Kasumi-1 (cell line): Measurements from ENCODE around the gene SHISAL1.
"Not testable (repeated sequence)": the region's sequence is repeated elsewhere in the genome, so short reads cannot be mapped to it uniquely, and the experiment has no call there.

Source experiments
- DNase-seq, 2 experiments: peaks; one replicate each; lab custom pipeline; 2025; lab: John Stamatoyannopoulos, UW

SHISAL1 gene

DNA sequence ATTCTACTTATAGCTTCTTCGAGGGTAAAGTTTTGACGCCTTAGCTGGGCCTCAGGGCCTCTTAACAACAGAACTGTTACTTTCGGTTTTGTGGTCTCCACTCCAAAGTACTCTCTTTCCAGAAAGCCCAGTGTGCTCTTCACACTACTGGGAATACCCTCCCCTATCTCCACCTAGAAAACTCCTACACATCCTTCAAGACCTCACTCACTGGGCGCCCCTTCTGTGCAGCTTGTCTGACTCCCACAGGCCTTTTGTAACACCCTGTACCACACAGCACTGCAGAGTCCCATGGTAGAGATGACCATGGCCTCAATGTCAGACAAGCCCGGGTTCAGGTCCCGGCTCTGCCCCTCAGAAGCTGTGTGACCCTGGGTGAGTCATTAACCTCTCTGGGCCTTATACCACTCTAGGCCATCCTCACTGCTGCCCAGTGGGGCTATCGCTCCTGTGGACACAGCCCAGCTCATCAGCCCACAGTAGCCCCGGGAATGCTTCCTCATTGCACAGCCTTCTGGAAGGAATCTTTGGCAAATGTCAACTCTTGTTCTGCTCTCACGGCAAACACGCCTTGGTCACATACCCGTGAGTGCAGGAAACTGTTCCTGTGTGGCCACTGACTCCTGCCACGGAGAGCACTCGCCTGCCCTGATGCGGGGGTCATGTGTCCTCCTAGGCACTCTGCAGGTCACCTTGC, 51.4 kb downstream of the SHISAL1 start:
- no peak for DNase-seq

DNA sequence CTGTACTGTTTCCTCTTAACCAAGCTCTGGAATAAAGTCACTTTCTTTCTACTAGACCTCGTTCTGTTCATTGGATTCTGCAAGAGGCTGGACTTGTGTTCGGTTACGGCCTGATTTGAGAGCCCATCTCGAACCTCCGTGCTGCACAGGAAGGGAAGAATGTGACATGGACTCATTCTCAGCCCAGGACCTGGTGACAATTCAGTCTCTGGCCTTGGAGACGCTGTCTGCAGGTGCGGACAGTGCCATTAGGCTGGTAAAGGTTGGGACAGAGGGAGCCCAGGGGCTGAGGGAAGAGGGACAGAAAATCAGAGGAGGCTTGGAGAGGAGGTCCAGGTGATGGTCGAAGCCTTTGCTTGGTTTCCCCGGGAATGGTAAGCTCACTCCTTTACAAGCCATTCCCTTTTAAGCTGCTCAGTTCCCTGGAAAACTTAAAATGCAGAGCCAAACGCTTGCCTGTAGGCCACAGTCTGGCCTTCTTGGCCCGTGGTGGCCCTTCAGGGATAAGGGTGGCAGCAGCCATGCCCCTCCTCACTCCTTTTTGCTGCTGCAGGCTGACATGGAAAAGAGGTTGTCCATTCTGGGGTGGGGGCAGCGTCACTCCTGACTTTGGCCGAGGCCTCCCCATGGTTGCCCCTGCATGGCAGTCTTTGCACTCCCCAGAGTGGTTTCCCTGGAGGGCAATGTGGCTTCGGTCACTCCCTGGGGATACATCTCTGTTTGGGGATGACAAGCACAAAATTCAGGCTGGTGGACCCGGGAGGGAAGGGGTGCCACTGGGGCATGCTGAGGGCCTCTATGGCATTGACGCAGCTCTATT, 52.3 kb downstream of the SHISAL1 start:
- no peak for DNase-seq

DNA sequence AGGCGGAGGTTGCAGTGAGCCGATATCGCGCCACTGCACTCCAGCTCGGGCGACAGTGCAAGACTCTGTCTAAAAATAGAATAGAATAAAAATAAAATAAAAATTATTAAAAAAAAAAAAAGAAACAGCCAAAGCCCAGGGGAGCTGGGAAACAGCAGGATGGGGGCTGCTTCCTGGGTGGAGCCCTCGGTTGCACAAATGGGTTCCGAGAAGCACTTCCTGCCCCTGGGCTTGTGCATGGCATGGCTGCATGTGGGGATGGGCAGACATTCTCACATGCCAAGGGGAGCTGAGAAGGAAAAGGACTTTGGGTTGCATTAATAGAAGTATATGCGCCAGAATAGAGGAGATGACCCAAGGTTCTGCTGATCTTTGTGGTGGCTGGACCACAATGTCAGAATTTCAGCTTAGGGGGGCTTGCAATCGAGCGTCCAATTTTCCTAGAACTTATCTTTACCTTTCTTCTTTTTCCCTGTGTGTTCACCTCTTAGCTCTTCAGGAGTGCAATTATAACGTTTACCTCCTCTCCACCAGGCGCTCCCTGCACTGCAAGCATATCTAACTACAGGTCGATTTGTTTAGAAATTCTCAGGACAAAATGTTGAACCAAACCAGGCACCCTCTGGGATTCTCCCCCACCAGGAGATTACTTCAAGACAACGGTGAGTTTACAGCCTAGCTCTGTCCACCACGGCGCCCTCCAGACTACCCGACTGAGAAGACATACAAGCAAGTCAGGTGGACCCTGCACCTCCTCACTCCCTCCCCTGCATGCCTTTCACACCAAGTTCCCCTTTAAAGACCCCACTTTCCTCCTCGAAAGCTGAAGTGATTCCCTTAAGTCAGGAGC, 53.2 kb downstream of the SHISAL1 start:
- DNase-seq, result no peak

DNA sequence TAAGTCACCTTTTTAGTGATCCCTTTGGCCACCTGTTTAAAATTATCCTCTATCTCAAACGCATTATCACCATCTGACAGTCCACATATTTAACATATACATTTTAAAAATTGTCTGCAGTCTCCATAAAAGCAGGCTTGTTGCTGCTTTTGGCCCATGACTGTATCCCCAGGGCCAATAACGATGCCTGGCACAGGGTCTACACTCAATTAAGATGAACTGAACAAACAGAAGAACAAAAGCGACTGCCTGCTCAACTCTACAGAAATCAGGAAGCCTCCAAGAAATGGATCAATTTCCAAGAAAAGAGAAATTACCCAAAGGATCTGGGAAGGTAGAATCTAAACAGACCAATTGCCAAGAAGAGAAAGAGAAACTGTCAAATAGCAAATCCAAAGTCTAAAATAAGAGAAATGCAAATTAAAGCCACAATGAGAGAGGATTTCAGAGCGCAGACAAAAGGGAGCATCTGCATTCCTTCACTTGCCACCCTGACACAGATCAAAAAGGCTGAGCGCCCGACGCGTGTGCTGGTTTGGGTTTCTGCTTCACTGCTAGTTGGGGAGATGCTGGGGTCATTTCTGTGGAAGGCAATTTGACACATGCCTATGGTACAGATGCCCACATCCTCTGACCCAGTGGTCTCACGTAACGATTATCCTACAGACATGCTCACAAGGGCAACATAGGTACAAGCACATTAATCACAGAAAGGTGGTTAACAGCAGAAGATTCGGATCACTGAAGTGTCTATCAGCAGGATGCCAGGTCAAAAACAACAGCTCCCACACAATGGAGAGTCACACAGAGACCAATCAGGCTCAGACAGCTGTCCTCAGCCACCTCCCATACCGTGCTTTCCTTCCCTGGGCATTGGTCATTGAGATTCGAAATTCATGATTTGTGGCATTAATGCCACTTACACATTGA, 55.9 kb downstream of the SHISAL1 start:
- no peak for DNase-seq

DNA sequence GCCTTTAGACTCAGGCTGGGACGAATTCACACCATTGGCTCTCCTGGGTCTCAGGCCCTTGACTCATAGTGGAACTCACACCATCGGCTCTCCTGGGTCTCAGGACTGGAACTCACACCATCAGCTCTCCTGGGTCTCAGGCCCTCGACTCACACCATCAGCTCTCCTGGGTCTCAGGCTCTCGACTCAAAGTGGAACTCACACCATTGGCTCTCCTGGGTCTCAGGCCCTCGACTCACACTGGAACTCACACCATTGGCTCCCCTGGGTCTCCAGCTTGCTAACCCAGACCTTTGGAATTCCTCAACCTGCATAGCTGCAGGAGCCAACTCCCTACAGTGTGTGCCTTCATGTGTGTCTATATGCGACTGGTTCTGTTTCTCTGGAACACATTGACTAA, 56.7 kb downstream of the SHISAL1 start:
- no peak for DNase-seq

DNA sequence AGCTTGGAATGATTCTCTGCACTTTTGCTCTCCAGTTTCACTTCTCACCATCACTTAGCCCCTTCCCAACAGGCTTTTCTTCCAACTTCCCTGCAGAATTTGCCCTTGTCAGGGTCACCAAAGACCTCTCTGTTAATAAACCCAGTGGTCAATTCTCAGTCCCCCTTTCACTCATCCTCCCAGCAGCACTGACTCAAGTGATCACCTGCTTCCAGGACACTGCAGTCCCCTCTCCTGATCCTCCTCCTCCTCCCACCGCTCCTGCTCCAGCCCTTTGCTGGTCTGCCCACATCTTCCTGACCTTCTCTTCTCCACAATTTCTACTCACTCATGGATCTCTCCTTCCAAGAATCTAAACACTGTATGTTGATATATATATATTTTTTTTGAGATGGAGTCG, 57.9 kb downstream of the SHISAL1 start:
- DNase-seq, result no peak

DNA sequence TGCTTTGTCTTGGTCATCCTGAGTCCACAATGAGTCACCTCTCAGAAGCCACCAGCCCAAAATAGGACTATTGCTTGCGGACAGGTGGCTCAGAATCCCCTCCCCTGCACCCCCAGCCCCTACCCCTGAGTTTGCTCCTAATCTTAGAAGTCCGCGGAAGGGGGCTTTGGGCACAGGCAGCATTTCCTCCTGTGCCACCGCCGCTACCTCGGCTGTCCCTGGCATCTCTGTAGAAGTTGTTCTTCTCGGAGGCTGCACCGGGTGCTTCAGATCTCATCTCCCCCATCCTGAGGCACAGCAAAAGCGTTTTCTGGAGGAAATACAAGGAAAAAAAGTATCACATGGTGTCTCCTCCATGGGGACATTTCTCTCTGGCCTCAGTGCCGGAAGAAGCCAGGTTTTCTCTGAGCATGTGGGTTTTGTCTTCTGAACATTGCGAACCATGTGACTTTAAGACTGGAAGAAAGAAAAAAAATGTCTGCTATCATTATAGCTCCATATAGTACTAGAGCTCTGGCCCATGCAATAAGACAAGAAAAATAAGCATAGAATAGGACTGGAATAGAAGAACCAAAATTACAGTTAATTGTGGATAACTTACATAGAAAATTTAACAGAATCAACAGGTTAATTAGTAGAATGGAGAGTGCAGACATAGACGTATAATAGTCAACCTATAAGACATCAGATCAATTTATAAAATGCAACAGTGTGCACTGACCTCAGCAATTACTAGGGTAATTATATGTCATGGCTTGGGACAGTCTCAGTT, 63.2 kb downstream of the SHISAL1 start:
- no peak for DNase-seq

DNA sequence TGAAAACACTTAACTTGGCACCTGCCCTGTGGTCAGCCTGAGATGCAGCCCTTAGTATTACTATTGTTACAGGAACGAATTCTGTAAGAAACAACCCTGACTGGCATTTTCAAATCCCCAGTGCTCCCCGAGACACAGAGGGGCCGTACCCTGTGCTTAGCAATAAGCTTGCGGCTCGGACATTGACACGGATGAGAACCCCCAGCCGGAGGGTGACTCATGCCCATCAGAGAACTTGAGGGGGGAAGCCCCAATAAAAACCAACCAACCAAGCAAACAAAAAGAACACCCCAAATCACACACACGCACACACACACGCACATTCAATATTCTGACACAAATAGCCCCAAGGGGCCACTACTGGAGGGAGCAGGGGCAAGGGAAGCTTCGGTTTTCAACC, 63.8 kb downstream of the SHISAL1 start:
- DNase-seq, result no peak

DNA sequence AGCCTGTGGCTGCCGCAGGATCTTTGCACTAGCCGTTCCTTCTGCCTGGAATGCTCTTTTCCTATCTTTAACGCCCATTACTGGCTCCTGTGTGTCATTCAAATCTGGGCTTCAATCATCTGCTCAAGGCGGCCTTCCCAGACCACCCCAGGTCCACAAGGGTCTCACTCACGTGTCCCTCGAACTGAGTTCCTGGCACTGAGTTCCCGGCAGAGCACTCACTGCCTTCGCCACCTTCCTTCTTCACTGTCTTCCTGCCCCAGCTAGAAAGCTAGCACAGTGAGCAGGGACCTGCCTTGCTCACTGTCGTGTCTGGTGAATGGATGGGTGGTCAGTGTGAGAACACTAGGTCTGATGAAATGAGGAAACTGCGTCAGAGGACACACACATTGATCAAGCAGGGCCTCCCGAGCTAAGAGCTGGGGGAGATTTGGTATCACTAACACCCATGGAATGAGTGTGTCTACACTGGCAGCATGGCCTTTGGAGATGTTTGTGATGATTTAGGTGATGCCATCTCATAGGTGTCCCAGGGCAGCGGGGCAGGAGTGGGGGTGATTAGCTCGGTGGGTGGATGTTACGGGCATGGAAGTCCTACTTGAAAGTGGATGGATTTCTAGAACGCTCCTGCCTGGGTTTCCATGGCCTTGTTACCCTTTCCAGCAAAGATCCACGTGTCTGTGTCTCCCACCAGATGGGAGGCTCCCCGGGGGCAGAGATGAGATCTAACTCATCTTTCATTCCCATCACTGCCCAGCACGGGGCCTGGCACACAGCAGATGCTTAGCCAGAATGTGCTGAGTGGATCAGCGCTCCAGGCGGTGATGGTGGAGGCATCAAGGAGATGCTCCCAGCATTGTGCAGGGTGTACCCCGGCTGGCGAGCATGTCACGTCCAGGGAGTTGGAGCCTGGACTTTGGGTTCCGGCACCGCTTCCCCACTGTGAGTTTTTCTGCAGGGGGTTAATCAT, 64.5 kb downstream of the SHISAL1 start:
- DNase-seq, result no peak

DNA sequence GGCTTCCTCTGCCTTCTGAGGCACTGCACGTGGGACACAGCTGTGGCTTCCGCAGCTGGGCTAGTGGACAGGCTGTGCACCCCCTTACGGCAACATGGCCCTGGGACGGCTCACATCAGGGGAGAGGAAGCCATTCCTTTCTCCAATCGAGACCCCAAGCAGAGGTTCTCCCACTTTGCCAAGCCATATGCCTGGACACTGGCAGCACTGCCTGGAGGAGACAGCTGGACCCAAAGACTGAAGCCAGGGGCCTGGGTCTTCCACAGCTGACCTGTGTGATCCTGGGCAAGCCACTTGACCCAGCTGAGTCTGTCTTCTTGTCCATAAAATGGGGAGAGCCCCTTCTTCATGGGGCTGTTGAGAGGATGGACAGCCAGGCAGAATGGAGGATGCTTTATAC, 65.4 kb downstream of the SHISAL1 start:
- no peak for DNase-seq

DNA sequence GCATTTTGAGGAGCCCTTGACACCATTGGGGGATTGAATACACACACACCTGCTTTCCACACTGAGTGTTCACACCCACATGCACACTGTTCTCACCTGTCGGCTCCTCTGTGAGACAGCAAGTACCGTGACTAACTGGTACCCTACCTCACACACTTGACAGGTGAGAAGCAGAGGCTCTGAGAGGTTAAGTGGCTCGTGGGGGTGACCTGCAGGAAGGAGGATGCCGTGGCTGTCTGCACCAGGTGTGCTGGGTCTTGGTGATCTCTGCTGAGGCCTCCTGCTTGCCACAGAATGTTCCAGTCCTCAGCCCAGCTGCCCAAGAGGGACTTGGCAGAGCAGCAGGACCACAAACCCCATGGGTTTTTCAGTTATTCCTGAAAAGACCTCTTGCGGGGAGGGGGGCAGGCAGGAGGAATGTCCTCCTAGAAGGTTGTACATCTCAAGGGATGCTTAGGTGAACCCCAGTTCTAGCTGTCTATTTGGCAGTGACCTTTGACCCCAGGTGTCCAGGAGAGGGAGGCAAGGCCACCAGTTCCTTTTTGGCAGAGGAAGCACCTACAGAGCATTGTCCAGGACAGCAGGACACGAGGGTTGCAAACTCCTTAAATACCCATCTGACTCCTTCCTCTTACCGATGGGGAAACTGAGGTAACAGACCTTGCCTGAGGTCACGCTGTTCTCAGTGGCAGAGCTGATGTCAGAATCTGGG, 66.0 kb downstream of the SHISAL1 start:
- no peak for DNase-seq

DNA sequence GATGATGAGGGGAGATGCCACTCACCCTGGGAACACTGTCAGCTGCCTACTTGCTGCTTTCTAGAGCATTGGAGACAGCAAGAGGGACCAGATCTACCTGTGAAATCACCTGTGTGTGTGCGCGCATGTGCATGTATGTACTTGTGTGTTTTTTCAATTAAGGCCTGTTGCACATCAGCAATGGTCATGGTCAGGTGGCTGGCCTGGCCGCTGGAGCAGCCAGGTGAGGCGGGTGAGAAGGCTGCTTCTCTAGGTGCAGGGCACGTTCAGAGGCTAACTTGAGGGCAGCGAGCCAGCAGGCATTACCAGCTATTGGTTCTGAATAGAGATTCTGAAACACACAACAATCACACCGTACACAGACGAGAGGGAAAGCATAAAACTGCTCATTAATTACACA, 66.9 kb downstream of the SHISAL1 start:
- no peak for DNase-seq

DNA sequence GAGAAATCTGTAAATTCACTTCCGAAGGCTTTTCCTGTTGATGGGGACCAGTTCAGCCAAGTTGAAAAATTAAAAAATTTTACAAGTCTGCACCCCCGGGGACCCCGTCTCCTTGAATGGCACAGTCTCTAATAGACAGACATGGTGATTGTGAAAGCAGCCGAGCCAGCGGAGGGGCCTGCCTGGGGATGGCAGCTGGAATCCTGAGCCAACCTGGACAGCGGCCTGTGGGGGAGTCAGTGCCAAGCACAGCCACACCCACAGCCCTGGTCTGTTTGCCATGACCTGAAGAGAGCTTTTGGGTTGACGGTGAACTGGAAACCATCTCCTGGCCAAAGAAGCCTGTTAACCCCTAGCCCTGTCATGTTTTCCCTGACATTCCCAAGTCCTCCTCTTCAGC, 67.3 kb downstream of the SHISAL1 start:
- no peak for DNase-seq

DNA sequence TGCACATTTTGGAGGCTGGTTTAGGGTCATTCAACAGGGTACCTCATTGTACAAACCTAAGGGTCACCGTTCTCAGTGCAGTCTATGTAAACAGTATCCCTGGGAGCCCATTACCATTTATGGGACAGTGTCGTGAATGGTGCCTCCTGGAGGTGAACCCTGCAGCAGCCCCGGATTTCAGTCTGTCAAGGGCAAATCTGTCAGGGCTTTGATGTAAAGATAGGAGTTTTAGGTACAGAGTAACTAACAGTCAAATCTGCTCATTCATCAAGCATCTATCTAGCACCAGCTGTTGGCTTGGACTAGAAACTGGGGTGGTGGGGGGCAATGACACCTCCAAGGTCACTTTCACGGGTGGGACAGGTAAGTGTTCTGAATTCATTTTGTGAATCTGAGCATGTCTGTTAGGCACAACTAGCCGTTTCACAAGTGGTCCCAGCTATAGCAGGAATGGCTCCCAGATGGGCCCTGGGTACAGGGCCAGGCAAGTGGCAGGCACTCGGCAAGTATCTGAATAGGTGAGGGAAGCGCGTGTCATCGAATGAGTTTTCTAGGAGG, 68.4 kb downstream of the SHISAL1 start:
- DNase-seq, result no peak

DNA sequence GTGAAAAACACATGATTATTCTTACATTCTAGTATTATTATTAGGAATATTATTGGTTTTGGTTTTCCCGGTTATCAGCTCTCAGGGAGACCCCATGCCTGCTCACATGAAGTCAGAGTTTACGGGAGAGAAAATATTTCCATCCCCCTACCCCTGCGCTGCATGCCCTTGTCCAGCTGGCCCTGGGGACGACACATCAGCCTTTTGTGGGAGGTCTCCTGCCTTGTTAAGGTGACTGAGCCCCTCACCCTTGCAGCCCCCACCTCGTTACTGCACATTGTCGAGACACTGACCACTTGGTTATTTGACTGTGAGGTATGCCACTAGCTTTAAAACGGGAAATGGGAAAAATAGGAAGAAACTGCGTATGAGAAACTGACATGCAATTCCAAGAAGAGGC, 69.0 kb downstream of the SHISAL1 start:
- no peak for DNase-seq

DNA sequence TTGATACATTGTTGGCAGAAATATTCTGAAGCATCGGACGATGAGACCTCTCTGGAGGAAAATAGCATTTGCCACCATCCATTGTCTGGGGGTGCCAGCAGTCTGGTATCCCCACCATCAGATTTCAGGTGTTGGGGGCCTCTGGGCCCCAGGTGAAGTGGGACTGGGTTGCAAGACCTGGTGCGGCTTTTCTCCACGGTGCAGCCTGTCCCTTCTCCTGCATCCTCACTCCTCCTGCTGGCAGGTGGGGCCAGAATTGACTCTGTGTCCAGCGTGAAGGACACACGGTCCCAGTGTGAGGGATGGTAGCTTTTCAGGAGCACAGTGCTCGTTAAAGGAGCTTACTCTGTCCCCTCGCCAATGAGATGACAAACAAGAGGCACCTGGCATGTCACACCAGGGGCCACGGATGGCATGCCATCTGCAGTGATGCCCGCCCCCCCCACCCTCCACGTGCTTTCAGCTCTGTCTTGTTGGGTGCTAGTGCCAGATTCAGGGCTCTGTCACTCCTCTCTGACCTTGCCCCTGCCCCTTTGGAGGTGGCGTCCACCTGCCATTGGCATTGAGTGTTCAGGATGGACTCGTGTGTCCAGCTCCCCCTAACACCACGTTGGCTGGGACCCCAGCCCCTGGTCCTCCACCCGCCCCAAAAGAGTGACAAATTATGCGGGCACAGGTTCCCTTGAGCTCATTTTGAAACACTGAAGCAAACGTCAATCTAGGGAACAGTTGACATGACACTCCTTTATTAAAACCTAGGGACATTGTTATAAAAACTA, 69.6 kb downstream of the SHISAL1 start:
- DNase-seq, result no peak

DNA sequence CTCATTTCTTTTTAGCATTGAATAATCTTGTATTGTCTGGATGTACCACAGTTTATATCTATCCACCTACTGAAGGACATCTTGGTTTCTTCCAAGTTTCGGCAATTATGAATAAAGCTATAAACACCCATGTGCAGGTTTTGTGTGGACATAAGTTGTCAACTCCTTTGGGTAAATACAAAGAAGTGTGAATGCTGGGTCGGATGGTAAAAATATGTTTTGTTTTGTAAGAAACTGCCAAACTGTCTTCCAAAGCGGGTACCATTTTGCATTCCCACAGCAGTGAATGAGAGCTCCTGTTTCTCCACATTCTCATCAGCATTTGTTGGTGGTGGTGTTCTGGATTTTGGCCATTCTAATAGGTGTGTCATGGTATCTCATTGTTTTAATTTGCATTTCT, 71.6 kb downstream of the SHISAL1 start:
- not testable (repeated sequence) for DNase-seq

DNA sequence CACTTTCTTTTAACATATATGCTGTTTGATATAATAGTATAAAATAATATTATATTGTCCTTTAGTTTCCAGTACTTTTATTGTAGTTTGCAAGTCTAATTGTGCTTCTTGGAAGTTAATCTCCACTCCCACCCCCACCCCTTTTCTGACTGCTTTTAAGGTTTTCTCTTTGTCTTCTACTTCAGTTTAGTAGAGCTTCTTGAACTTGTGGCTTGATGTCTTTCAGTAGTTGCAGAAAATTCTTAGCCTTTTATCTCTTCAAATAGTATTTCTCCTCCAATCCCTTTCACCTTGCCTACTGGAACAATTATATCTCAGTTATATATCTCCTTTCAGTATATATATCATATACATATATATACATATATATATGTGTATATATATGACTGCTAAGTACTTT, 75.5 kb downstream of the SHISAL1 start:
- no peak for DNase-seq
